Measurements from ENCODE around the gene MYOM1.
"Not testable (repeated sequence)": the region's sequence is repeated elsewhere in the genome, so short reads cannot be mapped to it uniquely, and the experiment has no call there.

Gene MYOM1

GRCh38 chr18:3044931-3045698 lies 174.7 kb downstream of the MYOM1 start:
- no peak for FAIRE-seq
- no peak for DNase-seq (ENCODE audit: insufficient read length, low spot score)

GRCh38 chr18:3042379-3042778 lies 177.4 kb downstream of the MYOM1 start:
- FAIRE-seq, result no peak
- no peak for DNase-seq (ENCODE audit: insufficient read length, low spot score)

GRCh38 chr18:3041843-3042242 lies 177.9 kb downstream of the MYOM1 start:
- FAIRE-seq (no peak), DNase-seq (ENCODE audit: insufficient read length, low spot score) (no peak)

DNA sequence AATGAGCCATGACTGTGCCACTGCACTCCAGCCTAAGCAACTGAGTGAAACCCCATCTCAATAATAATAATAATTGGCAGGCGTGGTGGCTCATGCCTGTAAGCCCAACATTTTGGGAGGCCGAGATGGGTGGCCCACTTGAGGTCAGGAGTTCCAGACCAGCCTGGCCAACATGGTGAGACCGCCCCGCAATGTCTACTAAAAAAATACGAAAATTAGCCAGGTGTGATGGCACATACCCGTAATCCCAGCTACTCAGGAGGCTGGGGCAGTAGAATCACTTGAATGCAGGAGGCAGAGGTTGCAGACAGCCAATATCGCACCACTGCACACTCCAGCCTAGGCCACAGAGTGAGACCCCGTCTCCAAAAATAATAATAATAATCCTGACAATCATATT lies 178.9 kb downstream of the MYOM1 start:
- FAIRE-seq, result no peak
- no peak for DNase-seq (ENCODE audit: insufficient read length, low spot score)

- FAIRE-seq (no peak), DNase-seq (ENCODE audit: insufficient read length, low spot score) (no peak)
Measured at GRCh38 chr18:3040173-3040572, 179.6 kb downstream of the MYOM1 start.

GRCh38 chr18:3037423-3037915 lies 182.3 kb downstream of the MYOM1 start:
- DNase-seq (ENCODE audit: insufficient read length, low spot score), result peak; percentile 57
- FAIRE-seq, result no peak

GRCh38 chr18:3036108-3036507 lies 183.7 kb downstream of the MYOM1 start:
- DNase-seq (ENCODE audit: insufficient read length, low spot score) (no peak), FAIRE-seq (no peak)

DNA sequence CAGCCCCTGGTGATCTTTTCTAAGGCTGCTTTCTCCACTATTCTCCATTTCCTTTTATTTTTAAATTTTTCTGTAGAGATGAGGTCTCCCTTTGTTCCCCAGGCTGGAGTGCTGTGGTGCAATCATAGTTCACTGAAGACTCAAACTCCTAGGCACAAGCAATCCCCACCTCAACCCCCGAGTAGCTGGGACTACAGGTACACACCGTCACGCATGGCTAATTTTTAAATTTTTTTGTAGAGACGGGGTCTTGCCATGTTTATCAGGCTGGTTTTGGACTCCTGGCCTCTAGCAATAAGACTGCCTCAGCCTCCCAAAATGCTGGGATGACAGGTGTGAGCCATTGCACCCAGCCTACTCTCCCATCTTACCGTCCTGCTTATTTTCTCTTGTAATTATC lies 184.1 kb downstream of the MYOM1 start:
- no peak for DNase-seq (ENCODE audit: insufficient read length, low spot score)
- FAIRE-seq, result no peak

GRCh38 chr18:3032721-3033120 lies 187.0 kb downstream of the MYOM1 start:
- FAIRE-seq, result no peak

DNA sequence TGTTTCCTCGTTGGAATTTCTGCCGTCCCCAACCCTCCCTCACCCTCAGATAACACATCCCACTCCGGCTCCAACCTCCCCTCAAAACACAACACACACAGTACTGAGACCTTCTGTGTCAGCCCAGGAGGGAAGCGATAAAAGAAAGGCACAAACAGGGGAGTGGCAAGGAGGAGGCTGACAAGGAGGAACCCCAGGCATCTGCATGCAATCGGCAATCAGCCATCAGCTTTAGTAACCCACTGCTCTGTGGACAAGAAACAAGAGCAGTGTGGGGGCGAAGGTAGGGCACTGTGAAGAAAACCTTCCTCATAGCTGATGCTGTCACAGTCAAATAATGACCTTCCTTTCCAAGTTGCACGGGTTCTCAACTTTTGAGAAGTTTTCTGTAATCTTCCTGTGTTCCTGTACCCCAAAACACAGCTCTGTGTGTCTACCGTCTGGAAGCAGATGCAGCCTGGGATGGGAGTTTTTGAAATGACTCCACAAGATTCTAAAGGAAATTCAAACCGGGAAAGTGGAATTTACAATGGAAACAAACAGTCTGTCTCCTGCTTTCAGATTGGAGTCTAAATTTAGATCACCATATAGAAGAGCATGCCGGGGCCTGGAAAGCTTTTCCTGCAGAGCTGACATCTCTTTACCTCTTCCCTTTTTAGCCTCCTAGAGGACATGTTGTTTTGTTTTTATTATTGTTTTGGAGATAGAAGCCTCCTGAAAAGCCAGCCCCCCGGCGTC lies 190.4 kb downstream of the MYOM1 start:
- DNase-seq (ENCODE audit: insufficient read length, low spot score) (no peak), FAIRE-seq (no peak)

More at GRCh38 chr18:3032721-3033120, 187.0 kb downstream of the MYOM1 start:
- no peak for DNase-seq (ENCODE audit: insufficient read length, low spot score)

- not testable (repeated sequence) for DNase-seq (ENCODE audit: insufficient read length, low spot score); FAIRE-seq
Measured at GRCh38 chr18:3028115-3028514, 191.7 kb downstream of the MYOM1 start.

DNA sequence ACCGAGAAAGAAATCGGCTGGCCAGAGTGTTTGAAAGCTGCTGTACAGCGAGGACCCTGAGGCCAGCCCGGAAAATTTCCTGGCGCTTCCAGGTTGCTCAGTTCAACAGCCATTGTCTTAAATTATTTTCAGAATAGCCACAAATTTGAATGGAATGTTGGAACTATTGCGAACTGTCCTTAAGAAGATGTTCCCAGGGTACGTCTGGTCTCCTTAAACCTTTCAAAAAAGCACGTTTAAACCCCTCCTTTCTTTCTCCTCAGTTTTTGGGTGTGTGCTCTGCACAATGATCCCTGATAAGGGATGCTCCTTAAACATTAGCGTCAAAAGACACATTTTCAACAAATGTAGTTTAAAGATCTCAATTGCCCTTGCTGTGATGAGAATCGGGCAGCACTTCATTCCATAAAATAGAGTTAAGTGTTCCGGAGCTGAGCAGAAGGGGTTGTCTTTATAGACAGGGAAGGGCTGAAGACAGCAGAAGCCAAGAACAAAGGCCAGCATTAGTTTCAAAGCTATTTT lies 192.3 kb downstream of the MYOM1 start:
- no peak for DNase-seq (ENCODE audit: insufficient read length, low spot score)

GRCh38 chr18:3025544-3025943 lies 194.2 kb downstream of the MYOM1 start:
- DNase-seq (ENCODE audit: insufficient read length, low spot score), result no peak
- no peak for FAIRE-seq

More for the DNA sequence above, 192.3 kb downstream of the MYOM1 start:
- FAIRE-seq, result no peak

DNA sequence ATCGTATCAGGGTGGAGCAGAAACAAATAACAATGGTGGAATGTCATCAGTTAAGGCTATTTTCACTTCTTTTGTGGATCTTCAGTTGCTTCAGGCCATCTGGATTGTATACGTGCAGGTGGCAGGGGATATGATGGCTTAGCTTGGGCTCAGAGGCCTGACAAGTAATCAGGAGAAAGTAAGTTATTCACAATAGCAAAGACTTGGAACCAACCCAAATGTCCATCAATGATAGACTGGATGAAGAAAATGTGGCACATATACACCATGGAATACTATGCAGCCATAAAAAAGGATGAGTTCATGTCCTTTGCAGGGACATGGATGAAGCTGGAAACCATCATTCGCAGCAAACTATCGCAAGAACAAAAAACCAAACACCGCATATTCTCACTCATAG lies 196.2 kb downstream of the MYOM1 start:
- not testable (repeated sequence) for DNase-seq (ENCODE audit: insufficient read length, low spot score); FAIRE-seq
